ENCODE data around the gene ABCB4.

DNA sequence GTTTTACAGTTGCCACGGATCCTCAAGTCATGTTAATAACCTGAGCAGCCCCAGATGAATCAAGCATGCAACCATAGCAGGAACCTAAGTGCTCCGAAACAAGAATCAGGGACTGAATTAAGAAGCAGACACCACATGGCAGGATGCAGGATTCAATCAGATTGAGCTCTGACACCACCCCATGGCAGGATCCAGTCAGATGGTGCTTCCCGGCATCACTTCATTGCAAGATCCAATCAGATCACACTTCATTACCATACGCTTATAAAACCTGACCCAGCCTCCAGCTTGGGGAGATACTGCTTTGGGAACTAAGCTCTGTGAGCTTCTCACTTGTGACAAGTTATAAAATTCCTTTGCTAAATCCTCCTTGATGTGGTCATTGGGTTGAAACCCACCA, 55.3 kb downstream of the ABCB4 start:
- TF ChIP-seq EP300 (IDR thresholded peaks at IDR 0.05) (no peak), POLR2A (IDR thresholded peaks at IDR 0.05) (no peak), POLR2AphosphoS5 (IDR thresholded peaks at IDR 0.05) (no peak)
- TF ChIP-seq, protein P1, sequence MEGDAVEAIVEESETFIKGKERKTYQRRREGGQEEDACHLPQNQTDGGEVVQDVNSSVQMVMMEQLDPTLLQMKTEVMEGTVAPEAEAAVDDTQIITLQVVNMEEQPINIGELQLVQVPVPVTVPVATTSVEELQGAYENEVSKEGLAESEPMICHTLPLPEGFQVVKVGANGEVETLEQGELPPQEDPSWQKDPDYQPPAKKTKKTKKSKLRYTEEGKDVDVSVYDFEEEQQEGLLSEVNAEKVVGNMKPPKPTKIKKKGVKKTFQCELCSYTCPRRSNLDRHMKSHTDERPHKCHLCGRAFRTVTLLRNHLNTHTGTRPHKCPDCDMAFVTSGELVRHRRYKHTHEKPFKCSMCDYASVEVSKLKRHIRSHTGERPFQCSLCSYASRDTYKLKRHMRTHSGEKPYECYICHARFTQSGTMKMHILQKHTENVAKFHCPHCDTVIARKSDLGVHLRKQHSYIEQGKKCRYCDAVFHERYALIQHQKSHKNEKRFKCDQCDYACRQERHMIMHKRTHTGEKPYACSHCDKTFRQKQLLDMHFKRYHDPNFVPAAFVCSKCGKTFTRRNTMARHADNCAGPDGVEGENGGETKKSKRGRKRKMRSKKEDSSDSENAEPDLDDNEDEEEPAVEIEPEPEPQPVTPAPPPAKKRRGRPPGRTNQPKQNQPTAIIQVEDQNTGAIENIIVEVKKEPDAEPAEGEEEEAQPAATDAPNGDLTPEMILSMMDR (IDR thresholded peaks at IDR 0.05), result no peak

All from upper lobe of left lung (tissue), 4 donors.